ENCODE measurements around the gene MYO18B. TPM values are rescaled to one million over a fixed set of nuclear protein-coding genes. Genes with fewer than 3 reads are reported as not detected.

Gene MYO18B
- total RNA-seq, 2 experiments from 2014 or later, result 0.11 to 0.22 TPM

- no peaks in the 10 kb centered on the region for H3K36me3 ChIP-seq (ENCODE audit: insufficient read depth, low read length)
- no peaks in the 10 kb centered on the region for H3K9me3 ChIP-seq (ENCODE audit: control insufficient read depth in 1 of 2, insufficient read depth in 1 of 2, low read length in 2 of 2)
- Mint-ChIP-seq H3K27me3 (peaks cover 13% of the 10 kb centered on the region), H3K36me3 (ENCODE audit: low read depth) (no peaks in the 10 kb centered on the region), H3K9me3 (peaks cover 2% of the 10 kb centered on the region), H3K27ac (no peak overlapping the region), H3K4me3 (no peak overlapping the region), H3K4me1 (ENCODE audit: low read depth) (no peaks in the 10 kb centered on the region)
- H3K4me1 ChIP-seq (ENCODE audit: insufficient read depth, low read length), result no peaks in the 10 kb centered on the region
- H3K27ac ChIP-seq (ENCODE audit: low read depth in 1 of 2, low read length in 2 of 2), result no peak overlapping the region
- POLR2A ChIA-PET, result no interaction called here
- CTCF ChIA-PET, result no interaction called here
- H3K4me3 ChIP-seq (ENCODE audit: low read length), result no peak overlapping the region
- DNase-seq (no peak), ATAC-seq (ENCODE audit: poor library complexity) (no peak)
- TF ChIP-seq CTCF (IDR thresholded peaks at IDR 0.05), result no peak
- intact Hi-C loops (cut with DNase I, micrococcal nuclease), result no loop called here
- H3K27me3 ChIP-seq (ENCODE audit: control insufficient read depth in 1 of 2, insufficient read depth in 2 of 2, low read length in 2 of 2), result no peaks in the 10 kb centered on the region
These were observed 256.1 kb downstream of the MYO18B start for GRCh38 chr22:25997886-25998775.

DNA sequence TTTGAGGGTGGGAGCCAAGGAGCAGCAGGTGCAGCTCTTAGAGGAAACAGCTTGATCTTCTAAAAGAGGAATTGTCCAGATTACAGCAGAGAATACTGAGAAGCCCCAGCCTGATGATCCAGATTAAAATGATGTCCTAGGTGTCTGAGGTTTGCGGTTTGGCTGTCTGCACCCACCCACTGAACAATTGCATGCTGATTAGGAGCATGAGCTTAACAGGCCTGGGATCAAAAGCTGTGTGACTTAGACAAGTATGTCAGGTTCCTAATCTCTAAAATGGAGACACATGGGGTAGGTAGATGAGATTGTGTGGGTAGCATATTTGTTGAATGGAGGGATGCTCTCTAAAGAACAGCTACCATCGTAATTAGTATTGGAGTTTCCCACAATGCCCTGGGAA lies 260.5 kb downstream of the MYO18B start:
- no peak for ATAC-seq (ENCODE audit: poor library complexity)
- TF ChIP-seq CTCF (IDR thresholded peaks at IDR 0.05), result no peak
- ChIA-PET CTCF (interaction anchor here (1.1 kb wide), 1 partner anchor 10 kb away, joined by 3 read pairs; no protein-coding TSS in a partner anchor), POLR2A (no interaction called here)
- H3K27ac ChIP-seq (ENCODE audit: low read depth in 1 of 2, low read length in 2 of 2), result no peak overlapping the region
- no peaks in the 10 kb centered on the region for H3K4me1 ChIP-seq (ENCODE audit: insufficient read depth, low read length)
- no peak overlapping the region for H3K4me3 ChIP-seq (ENCODE audit: low read length)
- H3K36me3 ChIP-seq (ENCODE audit: insufficient read depth, low read length), result no peaks in the 10 kb centered on the region
- H3K4me1 Mint-ChIP-seq (ENCODE audit: low read depth), result no peaks in the 10 kb centered on the region
- peaks cover 4% of the 10 kb centered on the region for H3K9me3 Mint-ChIP-seq
- H3K27ac Mint-ChIP-seq, result no peak overlapping the region
- no peak for DNase-seq
- intact Hi-C loops (cut with DNase I, micrococcal nuclease), result no loop called here
- H3K27me3 ChIP-seq (ENCODE audit: control insufficient read depth in 1 of 2, insufficient read depth in 2 of 2, low read length in 2 of 2), result no peaks in the 10 kb centered on the region
- H3K27me3 Mint-ChIP-seq, result no peaks in the 10 kb centered on the region
- H3K9me3 ChIP-seq (ENCODE audit: control insufficient read depth in 1 of 2, insufficient read depth in 1 of 2, low read length in 2 of 2), result peaks cover 3 to 8% of the 10 kb centered on the region in 2 experiments
- H3K4me3 Mint-ChIP-seq, result no peak overlapping the region
- no peaks in the 10 kb centered on the region for H3K36me3 Mint-ChIP-seq (ENCODE audit: low read depth)

GRCh38 chr22:26004477-26004876 lies 262.5 kb downstream of the MYO18B start:
- Mint-ChIP-seq H3K27me3 (peaks cover under 1% of the 10 kb centered on the region), H3K9me3 (peaks cover 4% of the 10 kb centered on the region), H3K36me3 (ENCODE audit: low read depth) (no peaks in the 10 kb centered on the region), H3K27ac (no peak overlapping the region), H3K4me1 (ENCODE audit: low read depth) (no peaks in the 10 kb centered on the region), H3K4me3 (no peak overlapping the region)
- ATAC-seq (ENCODE audit: poor library complexity), result no peak
- Histone ChIP-seq H3K4me1 (ENCODE audit: insufficient read depth, low read length) (no peaks in the 10 kb centered on the region), H3K27me3 (ENCODE audit: control insufficient read depth in 1 of 2, insufficient read depth in 2 of 2, low read length in 2 of 2) (no peaks in the 10 kb centered on the region), H3K36me3 (ENCODE audit: insufficient read depth, low read length) (no peaks in the 10 kb centered on the region), H3K27ac (ENCODE audit: low read depth in 1 of 2, low read length in 2 of 2) (no peak overlapping the region), H3K4me3 (ENCODE audit: low read length) (no peak overlapping the region), H3K9me3 (ENCODE audit: control insufficient read depth in 1 of 2, insufficient read depth in 1 of 2, low read length in 2 of 2) (peaks cover 7 to 8% of the 10 kb centered on the region in 2 experiments)
- no peak for DNase-seq
- no peak for TF ChIP-seq CTCF (IDR thresholded peaks at IDR 0.05)
- intact Hi-C loops (cut with DNase I, micrococcal nuclease), result no loop called here
- ChIA-PET POLR2A (no interaction called here), CTCF (no interaction called here)

Measured in CD4-positive, alpha-beta T cell (primary cell).